GM19025 (cell line): ENCODE data around the gene EPAS1.

ENCODE experiments used
- ATAC-seq: cut with Tn5 transposase; IDR thresholded peaks from one replicate; pipeline ENCODE4 v1.9.1; 2021; ENCODE audit warnings: mild to moderate bottlenecking, low read depth, moderate library complexity; ENCODE audit not compliant: unreplicated experiment

Gene EPAS1

GRCh38 chr2:46379213-46380037 lies 82.2 kb downstream of the EPAS1 start:
- no peak for ATAC-seq

- ATAC-seq, result no peak
Measured at GRCh38 chr2:46380038-46380940, 83.1 kb downstream of the EPAS1 start.

GRCh38 chr2:46381263-46381849 lies 84.1 kb downstream of the EPAS1 start:
- no peak for ATAC-seq

- no peak for ATAC-seq
Measured at GRCh38 chr2:46381871-46382270, 84.7 kb downstream of the EPAS1 start.

GRCh38 chr2:46382331-46383112 lies 85.3 kb downstream of the EPAS1 start:
- no peak for ATAC-seq

GRCh38 chr2:46383113-46383395 lies 85.8 kb downstream of the EPAS1 start:
- no peak for ATAC-seq

- no peak for ATAC-seq
Measured at GRCh38 chr2:46383784-46384456, 86.7 kb downstream of the EPAS1 start.

- no peak for ATAC-seq
Measured at GRCh38 chr2:46384457-46384815, 87.2 kb downstream of the EPAS1 start.

- no peak for ATAC-seq
Measured at GRCh38 chr2:46385786-46386577, 88.8 kb downstream of the EPAS1 start.

- no peak for ATAC-seq
Measured at GRCh38 chr2:46386763-46387162, 89.6 kb downstream of the EPAS1 start.

- no peak for ATAC-seq
Measured at GRCh38 chr2:46387292-46387691, 90.1 kb downstream of the EPAS1 start.

GRCh38 chr2:46387886-46388515 lies 90.8 kb downstream of the EPAS1 start:
- no peak for ATAC-seq

GRCh38 chr2:46388881-46389280 lies 91.7 kb downstream of the EPAS1 start:
- ATAC-seq, result no peak

GRCh38 chr2:46389417-46389916 lies 92.3 kb downstream of the EPAS1 start:
- ATAC-seq, result no peak

- ATAC-seq, result no peak
Measured at GRCh38 chr2:46390036-46390435, 92.8 kb downstream of the EPAS1 start.

GRCh38 chr2:46390901-46391395 lies 93.7 kb downstream of the EPAS1 start:
- no peak for ATAC-seq

GRCh38 chr2:46392561-46393346 lies 95.5 kb downstream of the EPAS1 start:
- no peak for ATAC-seq

GRCh38 chr2:46393347-46393820 lies 96.2 kb downstream of the EPAS1 start:
- no peak for ATAC-seq
